Measurements from ENCODE around the gene ANKEF1.

ANKEF1 gene

DNA sequence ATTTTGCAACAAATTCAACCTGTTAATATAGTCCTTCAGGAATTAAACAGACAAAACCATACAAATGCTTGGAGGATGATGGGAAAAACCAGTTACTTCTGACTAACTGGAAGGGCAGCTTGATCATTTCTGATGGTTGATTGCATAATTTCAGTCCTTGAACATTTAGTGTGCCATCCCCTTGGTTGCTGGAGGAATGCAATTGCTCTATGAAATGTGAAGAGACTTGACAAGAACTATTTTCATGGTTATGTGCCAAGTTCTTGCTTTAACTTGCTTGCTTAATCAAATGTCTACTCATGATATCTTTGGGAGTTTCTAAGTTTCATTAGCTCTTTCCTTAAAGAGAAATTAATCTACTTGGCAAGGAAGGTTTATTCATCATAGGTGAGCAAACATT is 45.2 kb downstream of the ANKEF1 start:
- H3K27ac Mint-ChIP-seq, result no peak overlapping the region
- H3K4me3 Mint-ChIP-seq, result no peak overlapping the region
- peaks cover 8% of the 10 kb centered on the region for H3K4me1 Mint-ChIP-seq (ENCODE audit: low read depth)
- no peaks in the 10 kb centered on the region for H3K36me3 Mint-ChIP-seq (ENCODE audit: low read depth)
- peaks cover 5% of the 10 kb centered on the region for H3K27me3 Mint-ChIP-seq
- intact Hi-C loops (cut with micrococcal nuclease), result no loop called here
- H3K9me3 Mint-ChIP-seq, result peaks cover 9% of the 10 kb centered on the region

DNA sequence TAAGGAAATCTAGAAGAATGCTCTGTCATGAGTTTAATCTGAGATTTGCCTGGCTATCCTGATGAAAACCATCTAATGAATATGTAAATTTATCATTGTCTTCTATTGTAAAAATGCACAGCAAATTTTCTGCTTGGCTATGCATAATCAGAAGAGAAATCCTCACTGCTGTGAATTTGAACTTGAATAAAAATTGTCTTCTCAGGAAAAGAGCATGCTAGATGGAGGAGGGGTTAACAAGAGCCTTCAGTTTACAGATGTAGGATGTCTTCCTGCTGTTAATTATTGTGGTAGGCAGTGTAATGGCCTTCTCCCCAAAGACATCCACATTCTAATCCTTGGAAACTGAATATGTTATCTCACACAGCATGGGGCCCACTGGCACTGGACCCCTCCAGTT is 45.8 kb downstream of the ANKEF1 start:
- H3K27me3 Mint-ChIP-seq, result peaks cover 5% of the 10 kb centered on the region
- H3K4me1 Mint-ChIP-seq (ENCODE audit: low read depth), result peaks cover 11% of the 10 kb centered on the region
- H3K27ac Mint-ChIP-seq, result no peak overlapping the region
- intact Hi-C loops (cut with micrococcal nuclease), result no loop called here
- no peak overlapping the region for H3K4me3 Mint-ChIP-seq
- peaks cover 9% of the 10 kb centered on the region for H3K9me3 Mint-ChIP-seq
- no peaks in the 10 kb centered on the region for H3K36me3 Mint-ChIP-seq (ENCODE audit: low read depth)

DNA sequence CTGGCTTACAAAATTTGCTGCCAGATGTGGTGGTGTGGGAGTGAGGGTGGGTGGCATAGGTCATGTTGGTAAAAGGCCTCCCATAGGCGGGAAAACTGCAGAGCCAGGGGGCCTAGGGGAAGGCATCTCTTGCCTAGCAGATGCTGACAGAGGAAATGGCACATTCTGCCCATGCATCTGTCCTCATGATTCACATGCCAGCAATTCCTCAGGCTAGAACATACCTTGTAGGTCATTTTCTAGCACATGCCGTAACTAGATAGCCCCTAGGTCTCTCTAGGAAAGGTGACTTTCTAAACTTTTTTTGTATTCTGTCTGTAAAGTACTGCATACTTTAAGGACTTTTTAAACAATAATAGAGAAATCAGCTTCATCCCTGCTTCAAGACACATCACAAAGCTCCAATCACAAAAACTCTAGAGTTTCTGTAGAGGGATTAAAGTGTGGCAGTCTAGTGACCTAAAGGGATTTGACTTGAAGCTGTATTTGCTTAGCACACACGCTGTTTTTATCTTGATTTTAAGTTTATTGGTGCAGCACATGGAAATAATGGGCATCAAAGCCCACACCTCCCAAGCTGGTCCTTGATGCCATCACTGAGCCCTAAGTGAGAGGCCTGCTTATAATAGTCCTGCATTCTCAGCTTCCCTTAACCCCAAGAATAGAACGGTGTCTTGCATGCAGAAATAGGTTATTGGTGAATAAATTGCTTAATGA is 55.2 kb downstream of the ANKEF1 start:
- H3K4me1 Mint-ChIP-seq (ENCODE audit: low read depth), result peaks cover 22% of the 10 kb centered on the region
- H3K27me3 Mint-ChIP-seq, result peaks cover 5% of the 10 kb centered on the region
- intact Hi-C loops (cut with micrococcal nuclease), result loop anchor here (1.0 to 10.0 kb wide), 5 partner anchors 112 to 1455 kb away; no protein-coding TSS in a partner anchor
- no peak overlapping the region for H3K27ac Mint-ChIP-seq
- no peaks in the 10 kb centered on the region for H3K36me3 Mint-ChIP-seq (ENCODE audit: low read depth)
- H3K4me3 Mint-ChIP-seq, result no peak overlapping the region
- H3K9me3 Mint-ChIP-seq, result no peaks in the 10 kb centered on the region

DNA sequence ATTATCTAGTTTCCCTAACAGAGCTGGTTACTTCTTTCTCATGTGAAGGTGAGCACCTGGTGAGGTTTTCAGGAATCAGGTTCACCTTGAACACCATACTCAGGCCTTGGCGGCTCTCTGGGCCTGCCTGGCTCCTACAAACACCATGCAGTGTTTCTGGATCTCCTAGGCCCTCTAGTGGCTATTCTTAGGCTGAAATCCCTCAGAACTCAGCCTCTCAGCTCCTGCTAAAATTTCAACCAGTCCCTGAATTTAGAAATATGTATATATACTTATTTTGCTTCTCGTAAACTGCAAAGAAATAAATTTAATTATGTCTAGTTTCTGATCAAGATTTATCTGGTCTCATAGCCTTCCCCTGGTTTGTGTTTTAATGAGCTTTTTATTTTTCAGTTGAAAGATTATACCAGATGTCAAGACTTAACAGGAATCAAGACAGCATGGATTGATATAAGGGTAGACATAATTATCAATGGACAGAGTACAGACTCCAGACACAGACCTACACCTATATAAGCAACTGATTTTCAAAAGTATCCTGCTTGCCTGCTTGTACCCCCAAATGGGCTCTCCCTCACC is 55.9 kb downstream of the ANKEF1 start:
- intact Hi-C loops (cut with micrococcal nuclease), result loop anchor here (1.0 to 10.0 kb wide), 5 partner anchors 112 to 1454 kb away; no protein-coding TSS in a partner anchor
- Mint-ChIP-seq H3K36me3 (ENCODE audit: low read depth) (no peaks in the 10 kb centered on the region), H3K4me3 (no peak overlapping the region), H3K9me3 (no peaks in the 10 kb centered on the region), H3K27me3 (peaks cover 5% of the 10 kb centered on the region), H3K27ac (no peak overlapping the region), H3K4me1 (ENCODE audit: low read depth) (peaks cover 18% of the 10 kb centered on the region)

DNA sequence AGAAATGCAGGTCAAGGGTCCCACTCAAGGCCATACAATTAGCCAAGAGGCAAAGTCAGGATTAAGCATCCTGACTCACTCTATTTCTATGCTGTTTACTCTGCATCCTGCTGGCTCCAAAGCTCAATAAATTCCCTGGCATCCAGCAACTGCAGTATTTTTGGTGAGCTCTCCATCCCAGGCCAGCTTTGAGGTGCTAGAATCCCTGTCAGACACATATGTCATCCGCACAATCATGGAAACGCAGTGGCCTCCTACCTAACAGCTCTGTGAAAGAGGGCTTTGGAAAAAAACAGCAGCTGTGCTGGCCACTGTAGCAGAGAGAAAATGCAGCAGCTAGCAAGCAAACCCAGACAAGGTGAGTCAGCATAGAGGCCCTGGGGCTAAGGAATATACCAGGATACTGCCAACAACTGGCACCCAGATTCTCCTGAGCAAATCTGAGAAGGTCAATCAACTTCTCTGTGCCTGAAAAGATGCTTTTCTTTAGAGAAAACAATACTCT is 58.4 kb downstream of the ANKEF1 start:
- no peaks in the 10 kb centered on the region for H3K9me3 Mint-ChIP-seq
- peaks cover 5% of the 10 kb centered on the region for H3K27me3 Mint-ChIP-seq
- no peak overlapping the region for H3K27ac Mint-ChIP-seq
- H3K36me3 Mint-ChIP-seq (ENCODE audit: low read depth), result no peaks in the 10 kb centered on the region
- peaks cover 6% of the 10 kb centered on the region for H3K4me1 Mint-ChIP-seq (ENCODE audit: low read depth)
- intact Hi-C loops (cut with micrococcal nuclease), result loop anchor here (5.0 to 10.0 kb wide), 3 partner anchors 329 to 1452 kb away; no protein-coding TSS in a partner anchor
- H3K4me3 Mint-ChIP-seq, result no peak overlapping the region

DNA sequence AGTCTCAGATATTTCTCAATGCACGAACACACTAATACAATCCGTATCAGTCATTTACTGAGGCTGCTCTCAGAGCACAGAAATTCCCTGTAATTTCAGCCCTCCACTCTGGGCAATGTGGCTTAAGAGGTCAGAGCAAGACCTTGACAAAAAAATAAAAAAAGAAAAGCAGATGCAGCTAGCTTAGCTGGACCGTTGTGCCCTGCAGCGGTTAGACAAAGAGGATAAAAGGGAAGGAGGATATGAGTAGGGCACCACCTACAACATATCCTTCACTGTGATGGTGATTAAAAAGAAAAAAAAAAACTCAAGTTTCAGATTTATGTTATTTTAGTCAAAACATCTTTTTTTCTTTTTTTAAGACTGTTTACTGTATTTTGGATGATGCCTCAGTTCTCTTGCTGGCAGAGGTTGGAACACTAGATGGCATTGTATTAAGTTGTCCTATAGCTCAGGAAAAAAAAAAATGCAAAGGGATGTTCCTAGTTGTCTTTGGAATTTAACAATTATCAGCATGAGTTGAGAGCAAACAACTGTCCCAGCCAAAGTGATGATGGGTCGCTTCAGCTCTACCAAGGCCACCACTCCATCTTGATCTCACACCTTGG is 59.9 kb downstream of the ANKEF1 start:
- Mint-ChIP-seq H3K27me3 (peaks cover 5% of the 10 kb centered on the region), H3K9me3 (no peaks in the 10 kb centered on the region), H3K27ac (no peak overlapping the region), H3K36me3 (ENCODE audit: low read depth) (no peaks in the 10 kb centered on the region), H3K4me3 (no peak overlapping the region), H3K4me1 (ENCODE audit: low read depth) (peaks cover 6% of the 10 kb centered on the region)
- intact Hi-C loops (cut with micrococcal nuclease), result loop anchor here (5.0 to 10.0 kb wide), 3 partner anchors 328 to 1450 kb away; no protein-coding TSS in a partner anchor

DNA sequence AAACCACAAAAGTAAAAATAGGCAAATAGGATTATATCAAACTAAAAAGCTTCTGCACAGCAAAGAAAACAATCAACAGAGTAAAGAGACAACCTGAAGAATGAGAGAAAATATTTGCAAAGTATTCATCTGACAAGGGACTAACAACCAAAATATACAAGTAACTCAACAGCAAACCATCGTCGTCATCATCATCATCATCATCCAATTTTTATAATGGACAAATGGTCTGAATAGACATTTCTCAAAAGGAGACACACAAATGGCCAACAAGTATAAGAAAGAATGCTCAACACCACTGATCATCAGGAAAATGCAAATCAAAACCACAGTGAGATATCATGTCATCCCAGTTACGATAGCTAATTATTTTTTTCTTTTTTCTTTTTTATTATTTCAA is 62.0 kb downstream of the ANKEF1 start:
- Mint-ChIP-seq H3K27ac (no peak overlapping the region), H3K27me3 (peaks cover 5% of the 10 kb centered on the region), H3K4me3 (no peak overlapping the region), H3K36me3 (ENCODE audit: low read depth) (no peaks in the 10 kb centered on the region), H3K4me1 (ENCODE audit: low read depth) (no peaks in the 10 kb centered on the region), H3K9me3 (no peaks in the 10 kb centered on the region)
- intact Hi-C loops (cut with micrococcal nuclease), result loop anchor here (10.0 kb wide), 2 partner anchors 1178 to 1448 kb away; no protein-coding TSS in a partner anchor

DNA sequence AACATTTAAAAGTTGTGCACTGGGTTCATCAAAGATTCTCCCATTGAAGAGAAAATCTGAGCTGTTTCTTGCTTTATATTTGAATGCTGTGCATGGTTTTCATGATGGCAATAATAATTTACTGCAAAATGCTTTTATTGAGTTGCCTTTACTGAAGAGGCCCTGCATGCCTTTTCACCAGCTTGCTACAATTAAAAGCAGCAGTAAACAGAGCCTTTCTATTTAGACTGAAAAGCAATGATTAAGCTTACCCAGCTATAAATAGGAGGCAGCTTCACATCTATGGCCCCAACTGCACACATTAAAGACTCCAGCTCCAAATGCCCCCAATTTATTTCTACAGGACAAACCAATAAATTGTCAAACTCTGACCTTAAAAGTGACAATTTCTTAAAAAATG is 70.3 kb downstream of the ANKEF1 start:
- Mint-ChIP-seq H3K9me3 (peaks cover 10% of the 10 kb centered on the region), H3K27me3 (no peaks in the 10 kb centered on the region), H3K4me3 (no peak overlapping the region)

More for the DNA sequence above, 70.3 kb downstream of the ANKEF1 start:
- intact Hi-C loops (cut with micrococcal nuclease), result no loop called here
- H3K27ac Mint-ChIP-seq, result no peak overlapping the region
- no peaks in the 10 kb centered on the region for H3K4me1 Mint-ChIP-seq (ENCODE audit: low read depth)
- no peaks in the 10 kb centered on the region for H3K36me3 Mint-ChIP-seq (ENCODE audit: low read depth)
